K562 (cell line): Measurements from ENCODE around the gene BDNF. TPM values are rescaled to one million over a fixed set of nuclear protein-coding genes. Genes with fewer than 3 reads are reported as not detected.

Experiments
- ATAC-seq: fragments of 200-7000 bp; cut with Tn5 transposase; 3 replicates; pipeline ENCODE4 v1.9.1; 2020; ENCODE audit warnings: moderate library complexity
- BruUV-seq: library from RNA; stranded (reverse); fragments of 400-500 nt; replicated peaks from 2 replicates; lab custom pipeline; 2021; lab: Mats Ljungman, UMichigan
- CTCF ChIA-PET: fragments of 300-600 bp; formaldehyde crosslinking; extraction: SDS; loops from one replicate; lab custom pipeline; 2021; ENCODE audit warnings: low intra/inter-chr PET ratio; lab: Yijun Ruan, JAX
- POLR2A ChIA-PET: fragments of 300-600, 350-650 bp; sonication (Branson Sonifier 250); formaldehyde crosslinking; extraction: SDS; loops from one replicate; lab custom pipeline; 2021; ENCODE audit warnings: antibody characterized with exemption, inconsistent platforms; lab: Yijun Ruan, JAX
- DNase-seq, 4 experiments: peaks; one replicate each; pipeline versions ENCODE4 v3.0.0 to v3.0.0-alpha.2; 2011 to 2018; ENCODE audit warnings: low spot score in 3 of 4, mixed read lengths in 3 of 4; ENCODE audit errors: extremely low read depth in 1 of 4
- FAIRE-seq: peaks from 2 replicates; lab custom pipeline; 2011; peaks lifted over from hg19 to GRCh38; lab: Jason Lieb, UNC
- H2AFZ ChIP-seq: 2 replicates; pipeline ENCODE4 v1.6.0; 2011; ENCODE audit warnings: low read depth, low read length, control low read depth, inconsistent platforms
- H3K27ac ChIP-seq: fragments of 200-600 bp; 3 replicates; pipeline ENCODE4 v1.8.0; 2011; ENCODE audit warnings: low read depth, mild to moderate bottlenecking, control low read depth, inconsistent platforms, low read length, moderate library complexity, mixed read lengths; ENCODE audit errors: extremely low read depth
- H3K27me3 ChIP-seq, 2 experiments: fragments of 300-600 bp in 1 of 2; 2 replicates in 1 of 2; 3 replicates in 1 of 2; pipeline versions ENCODE4 v1.6.0 to v1.8.0; 2011; ENCODE audit warnings: inconsistent platforms in 2 of 2, low read length in 2 of 2, mild to moderate bottlenecking in 1 of 2, mixed read lengths in 1 of 2, moderate library complexity in 1 of 2; ENCODE audit not compliant: control insufficient read depth in 2 of 2, insufficient read depth in 2 of 2
- H3K36me3 ChIP-seq: fragments of 300-600 bp; 3 replicates; pipeline ENCODE4 v1.8.0; 2011; ENCODE audit warnings: mild to moderate bottlenecking, low read length, inconsistent platforms; ENCODE audit not compliant: control insufficient read depth, insufficient read depth
- H3K4me1 ChIP-seq, 2 experiments: fragments of 200-600 bp in 1 of 2; replicated peaks in 1 of 2; 2 replicates in 1 of 2; 3 replicates in 1 of 2; pipeline versions ENCODE4 v1.5.1 to v1.8.0; 2011; ENCODE audit warnings: inconsistent platforms in 2 of 2, low read length in 2 of 2, mild to moderate bottlenecking in 1 of 2, mixed read lengths in 1 of 2, moderate library complexity in 1 of 2; ENCODE audit not compliant: control insufficient read depth in 2 of 2, insufficient read depth in 2 of 2
- H3K4me2 ChIP-seq: 2 replicates; pipeline ENCODE4 v1.6.1; 2011; ENCODE audit warnings: low read length, control low read depth, inconsistent platforms, mixed read lengths; ENCODE audit not compliant: insufficient read depth
- H3K4me3 ChIP-seq: fragments of 200-600 bp; sonication (generic), shearing (Covaris generic); 2 replicates; pipeline ENCODE4 v1.5.1; 2016; ENCODE audit warnings: control low read depth, inconsistent platforms
- H3K79me2 ChIP-seq: fragments of 200-600 bp; 3 replicates; pipeline ENCODE4 v1.8.0; 2011; ENCODE audit warnings: low read length, inconsistent platforms; ENCODE audit not compliant: control insufficient read depth, insufficient read depth
- H3K9ac ChIP-seq, 2 experiments: 2 replicates each; pipeline versions ENCODE4 v1.6.0 to v1.6.1; 2011; ENCODE audit warnings: low read depth in 2 of 2, low read length in 2 of 2, control low read depth in 1 of 2, inconsistent platforms in 1 of 2, mild to moderate bottlenecking in 1 of 2, mixed read lengths in 1 of 2; ENCODE audit not compliant: insufficient read depth in 1 of 2
- H3K9me1 ChIP-seq: one replicate; pipeline ENCODE4 v1.6.0; 2011; ENCODE audit warnings: inconsistent platforms, mild to moderate bottlenecking, low read length, moderate library complexity; ENCODE audit not compliant: control insufficient read depth, insufficient read depth
- H3K9me3 ChIP-seq: replicated peaks from 2 replicates; pipeline ENCODE4 v1.5.1; 2011; ENCODE audit warnings: low read depth, low read length, inconsistent platforms; ENCODE audit not compliant: control insufficient read depth, insufficient read depth
- H4K20me1 ChIP-seq: replicated peaks from 2 replicates; pipeline ENCODE4 v1.6.1; 2011; ENCODE audit warnings: low read length, inconsistent platforms, mixed read lengths; ENCODE audit not compliant: control insufficient read depth, insufficient read depth
- CBX8 ChIP-seq: fragments of 200-600 bp; sonication (generic); IDR thresholded peaks from 2 replicates; pipeline ENCODE4 v1.6.1; 2012; ENCODE audit warnings: borderline replicate concordance, mixed run types, low read depth, mild to moderate bottlenecking, moderate library complexity, mixed read lengths, low read length, control low read depth, inconsistent platforms; ENCODE audit not compliant: poor library complexity, severe bottlenecking; ENCODE audit errors: extremely low read depth
- CXXC5 ChIP-seq: fragments of 250-450 bp; sonication (Bioruptor Pico); IDR thresholded peaks from 2 replicates; pipeline ENCODE4 v1.8.0; 2022; ENCODE audit warnings: inconsistent platforms, mild to moderate bottlenecking, moderate library complexity
- DIDO1 ChIP-seq: fragments of 450-650 bp; IDR thresholded peaks from 2 replicates; pipeline ENCODE4 v1.6.1; 2016; ENCODE audit warnings: low read depth, missing biosample characterization, missing genetic modification characterization
- E2F8 ChIP-seq: fragments of 450-650 bp; IDR thresholded peaks from 2 replicates; pipeline ENCODE4 v1.7.1; 2018; ENCODE audit warnings: mild to moderate bottlenecking, low read depth; ENCODE audit not compliant: partially characterized antibody
- FOXK2 ChIP-seq, 2 experiments: fragments of 450-650 bp; IDR thresholded peaks in 1 of 2; conservative IDR thresholded peaks in 1 of 2; 2 replicates each; pipeline ENCODE4 v1.6.1; 2016; ENCODE audit warnings: low read depth in 2 of 2, mild to moderate bottlenecking in 1 of 2
- LEF1 ChIP-seq: fragments of 450-650 bp; IDR thresholded peaks from 2 replicates; pipeline ENCODE4 v1.6.1; 2016; ENCODE audit warnings: mild to moderate bottlenecking
- NFE2L1 ChIP-seq: fragments of 450-650 bp; IDR thresholded peaks from 2 replicates; pipeline ENCODE4 v1.6.1; 2016; ENCODE audit warnings: missing genetic modification characterization, low read depth, mild to moderate bottlenecking, missing compliant biosample characterization, moderate library complexity, borderline replicate concordance
- PTBP1 ChIP-seq: fragments of 200-400 bp; formaldehyde crosslinking; IDR thresholded peaks from 2 replicates; pipeline ENCODE4 v1.6.1; 2017; ENCODE audit warnings: low read depth, low read length
- PYGO2 ChIP-seq: fragments of 450-650 bp; IDR thresholded peaks from 2 replicates; pipeline ENCODE4 v1.6.1; 2016; ENCODE audit warnings: mild to moderate bottlenecking, missing genetic modification characterization, moderate library complexity, missing compliant biosample characterization
- XRCC3 ChIP-seq: fragments of 450-650 bp; IDR thresholded peaks from 2 replicates; pipeline ENCODE4 v1.6.1; 2017; ENCODE audit warnings: mild to moderate bottlenecking, moderate library complexity
- ZNF24 ChIP-seq: fragments of 450-650 bp; IDR thresholded peaks from 2 replicates; pipeline ENCODE4 v1.6.1; 2016
- ZNF444 ChIP-seq: fragments of 250-450 bp; sonication (Bioruptor Pico); IDR thresholded peaks from 2 replicates; pipeline ENCODE4 v1.4.0; 2020; ENCODE audit warnings: mild to moderate bottlenecking, moderate library complexity
- WGBS: fragments of 100-300 bp; shearing (Covaris generic); methylation state at CpG from one replicate; pipeline ENCODE4 v1.1.6; 2016; ENCODE audit warnings: low coverage, mixed read lengths; ENCODE audit not compliant: insufficient coverage; ENCODE audit errors: missing lambda C conversion rate; 5-methylcytosine and 5-hydroxymethylcytosine counted together
- in situ Hi-C: fragments of 300-500 bp; cut with MboI; formaldehyde crosslinking; loops from 4 replicates; pipeline ENCODE4 v1.15.0; 2018; ENCODE audit warnings: inconsistent platforms, mixed read lengths
- intact Hi-C: fragments of 100-400 bp; cut with micrococcal nuclease; formaldehyde crosslinking; loops from 2 replicates; pipeline ENCODE4 v1.14.2; 2022
- polyA plus RNA-seq, 8 experiments: library from polyadenylated mRNA; depleted of rRNA in 4 of 8; stranded (reverse) in 5 of 8; unstranded in 3 of 8; fragments of >200 nt; fragmentation: Nextera tagmentation in 2 of 8; fragmentation: Illumina TruSeq in 1 of 8; extraction: Ambion mirVana in 2 of 8; extraction: Trizol in 1 of 8; gene quantifications; 2 replicates each; pipeline versions ENCODE4 v1.2.1 to v1.2.3, GENCODE V29; 2011 to 2014; ENCODE audit warnings: inconsistent platforms in 1 of 8, missing spikeins in 1 of 8
- total RNA-seq, 7 experiments: library from RNA; depleted of rRNA in 6 of 7; stranded (reverse); fragments of >200 nt in 6 of 7; fragmentation: Illumina TruSeq in 2 of 7; extraction: Trizol in 2 of 7; gene quantifications; 2 replicates each; pipeline versions ENCODE4 v1.2.1 to v1.2.3, GENCODE V29; 2011 to 2021; ENCODE audit warnings: low replicate concordance in 1 of 7

BDNF gene
- total and polyA plus RNA-seq, 9 of the 15 experiments (the other 6 are each of a cell fraction or from before 2014, with no cell fraction given), result 0.04 TPM; not detected in 8

GRCh38 chr11:27673979-27674663 lies 26.1 kb downstream of the BDNF start (continued):
- no peak for TF ChIP-seq CBX8
- TF ChIP-seq NFE2L1 (tag), result no peak
- TF ChIP-seq PYGO2 (tag), result no peak

DNA sequence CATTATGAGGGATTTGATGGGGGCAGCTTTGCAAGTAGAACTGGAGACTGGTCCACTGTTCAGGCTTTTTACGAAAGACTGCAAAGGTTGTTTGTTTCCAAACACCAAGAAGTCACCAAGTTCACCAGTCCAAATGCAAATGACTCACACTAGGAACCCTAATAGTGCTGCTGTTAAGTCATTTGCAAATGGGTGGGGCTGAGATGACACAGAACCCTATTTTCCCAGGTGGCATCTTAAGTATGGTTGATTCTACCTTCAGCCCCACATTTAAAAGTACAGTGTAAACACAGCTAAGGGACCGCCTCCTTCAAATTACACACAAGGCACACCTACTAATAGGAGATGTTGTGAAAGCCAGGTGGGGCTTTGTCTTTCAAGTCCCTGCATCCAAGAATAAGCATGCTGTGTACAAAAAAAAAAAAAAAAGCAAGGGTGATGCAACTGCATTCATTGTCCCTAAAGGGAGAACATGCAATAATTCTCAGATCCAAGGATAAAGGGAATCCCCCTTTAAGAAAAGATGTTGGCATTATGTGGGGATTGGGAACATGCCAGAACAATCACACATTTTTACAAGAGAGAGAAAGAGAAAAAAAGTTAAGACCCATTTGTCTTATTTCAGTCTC lies 27.3 kb downstream of the BDNF start:
- Histone ChIP-seq H2AFZ (no peak overlapping the region), H3K27me3 (no peaks in the 10 kb centered on the region), H4K20me1 (no peaks in the 10 kb centered on the region), H3K79me2 (no peaks in the 10 kb centered on the region), H3K27ac (no peak overlapping the region), H3K4me2 (no peak overlapping the region), H3K9me3 (no peaks in the 10 kb centered on the region), H3K9ac (no peak overlapping the region), H3K4me1 (no peaks in the 10 kb centered on the region), H3K4me3 (no peak overlapping the region), H3K36me3 (no peaks in the 10 kb centered on the region), H3K9me1 (no peaks in the 10 kb centered on the region)
- CTCF ChIA-PET, result no interaction called here
- no peak for FAIRE-seq
- no peak for DNase-seq
- ATAC-seq, result no peak
- no TSS peak for BruUV-seq
- in situ Hi-C loops (no loop called here), intact Hi-C loops (no loop called here)
- POLR2A ChIA-PET, result no interaction called here
- TF ChIP-seq ZNF24 (no peak), CXXC5 (CRISPR knock-in tag) (no peak), FOXK2 (conservative IDR thresholded peaks at IDR 0.05 in 1 of 2, IDR thresholded peaks at IDR 0.05 in 1 of 2; ENCODE audit: low read depth in 2 of 2) (no peak), E2F8 (no peak), XRCC3 (no peak), DIDO1 (tag) (no peak), ZNF444 (CRISPR knock-in tag) (no peak), LEF1 (no peak), PTBP1 (no peak)
- 0% methylated on average over 2 of the region's 2 CpGs for WGBS
